MCF 10A (cell line): ENCODE data around the gene VASP. TPM values are rescaled to one million over a fixed set of nuclear protein-coding genes. Genes with fewer than 3 reads are reported as not detected.

ENCODE experiments used
- BruUV-seq: library from RNA; stranded (reverse); fragments of 400-500 nt; replicated peaks from 2 replicates; lab custom pipeline; 2021; lab: Mats Ljungman, UMichigan
- CTCF ChIA-PET: fragments of 300-600 bp; sonication (Branson Sonifier 250); formaldehyde crosslinking; extraction: SDS; loops from one replicate; lab custom pipeline; 2021; ENCODE audit warnings: antibody characterized with exemption, inconsistent platforms; lab: Yijun Ruan, JAX
- POLR2A ChIA-PET: fragments of 300-600, 350-650 bp; sonication (Branson Sonifier 250); formaldehyde crosslinking; extraction: SDS; loops from one replicate; lab custom pipeline; 2020; ENCODE audit warnings: antibody characterized with exemption, inconsistent platforms; lab: Yijun Ruan, JAX
- DNase-seq: peaks from one replicate; pipeline ENCODE4 v3.0.0-alpha.2; 2018; ENCODE audit not compliant: unreplicated experiment
- H3K27ac Mint-ChIP-seq: one replicate; pipeline ENCODE4 v1.8.0; 2022; ENCODE audit warnings: mild to moderate bottlenecking, low read depth, mixed read lengths; ENCODE audit not compliant: unreplicated experiment
- H3K27me3 Mint-ChIP-seq: one replicate; pipeline ENCODE4 v1.8.0; 2022; ENCODE audit warnings: mixed read lengths; ENCODE audit not compliant: insufficient read depth, unreplicated experiment
- H3K36me3 Mint-ChIP-seq: one replicate; pipeline ENCODE4 v1.8.0; 2022; ENCODE audit warnings: mild to moderate bottlenecking, moderate library complexity, mixed read lengths; ENCODE audit not compliant: insufficient read depth, unreplicated experiment
- H3K4me1 Mint-ChIP-seq: one replicate; pipeline ENCODE4 v1.8.0; 2022; ENCODE audit warnings: mixed read lengths; ENCODE audit not compliant: insufficient read depth, unreplicated experiment
- H3K4me3 Mint-ChIP-seq: one replicate; pipeline ENCODE4 v1.8.0; 2022; ENCODE audit warnings: mild to moderate bottlenecking, moderate library complexity, mixed read lengths; ENCODE audit not compliant: unreplicated experiment
- H3K9me3 Mint-ChIP-seq: one replicate; pipeline ENCODE4 v1.8.0; 2022; ENCODE audit warnings: mixed read lengths; ENCODE audit not compliant: unreplicated experiment
- intact Hi-C: fragments of 100-400 bp; cut with micrococcal nuclease; formaldehyde crosslinking; loops from 2 replicates; pipeline ENCODE4 v1.14.1; 2022
- total RNA-seq: library from RNA; stranded (reverse); gene quantifications from 2 replicates; pipeline ENCODE4 v1.2.3, GENCODE V29; 2022
- TF ChIP-seq, protein P1 (sequence below): fragments of 200-600 bp; IDR thresholded peaks from one replicate; pipeline ENCODE4 v1.8.0; 2022; ENCODE audit warnings: antibody characterized with exemption, mild to moderate bottlenecking; ENCODE audit not compliant: unreplicated experiment

VASP gene
- total RNA-seq, 1 experiment from 2014 or later, result 178 TPM

DNA sequence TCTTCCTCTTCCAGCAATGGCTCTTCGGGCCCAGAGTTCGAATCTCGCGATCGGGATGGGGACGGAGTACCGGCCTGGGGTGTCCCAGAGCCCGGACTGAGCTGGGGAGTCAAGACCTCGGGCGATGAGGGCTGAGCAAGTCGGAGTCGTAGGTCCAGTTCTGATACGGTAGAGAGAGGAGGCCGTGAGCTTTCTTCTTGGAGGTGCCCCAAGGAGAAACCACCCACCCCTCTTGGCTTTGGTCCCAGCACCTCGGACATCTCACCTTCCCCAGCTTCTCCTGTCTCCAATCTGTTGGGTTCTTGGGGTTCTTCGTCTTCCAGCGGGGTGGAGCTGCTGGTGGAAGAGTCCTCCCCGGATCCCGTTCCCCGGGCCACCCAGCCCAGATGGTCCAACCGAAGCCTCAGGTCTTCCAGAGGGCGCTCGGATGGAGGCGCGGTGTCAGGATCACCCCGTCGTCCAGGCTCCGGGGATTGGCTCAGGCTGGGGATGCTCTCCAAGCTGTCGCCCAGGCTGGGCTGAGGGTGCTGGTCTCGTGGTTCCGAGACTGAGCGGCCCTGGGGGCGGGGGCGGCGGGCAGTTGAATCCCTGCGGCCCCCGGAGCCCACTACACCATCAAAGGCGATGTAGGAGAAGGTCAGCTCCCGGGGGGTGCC, 12.9 kb upstream of the VASP start:
- no peak overlapping the region for H3K4me3 Mint-ChIP-seq

DNA sequence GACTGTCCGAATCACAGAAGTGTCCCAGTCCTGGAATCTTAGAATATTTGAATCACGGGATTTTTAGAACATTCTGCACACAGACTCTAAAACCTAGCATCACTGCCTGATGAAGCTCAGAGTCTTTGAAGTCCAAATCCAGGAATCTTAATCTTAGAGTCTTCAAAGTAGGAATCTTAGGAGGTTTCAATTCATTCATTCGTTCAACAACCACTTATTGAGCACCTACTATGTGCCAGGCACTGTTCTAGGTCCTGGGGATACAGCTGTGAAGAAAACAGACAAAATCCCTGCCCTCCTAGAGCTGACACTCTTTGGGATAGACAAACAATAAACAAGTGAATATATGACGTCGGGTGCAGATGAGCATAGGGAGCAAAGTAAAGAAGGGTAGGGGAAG, 12.1 kb upstream of the VASP start:
- peaks cover 13% of the 10 kb centered on the region for H3K4me1 Mint-ChIP-seq
- H3K27ac Mint-ChIP-seq, result peak overlapping the region; percentile 16
- intact Hi-C loops, result no loop called here
- no peaks in the 10 kb centered on the region for H3K36me3 Mint-ChIP-seq
- ChIA-PET CTCF (interaction anchor here (0.5 to 3.7 kb wide), 8 partner anchors 10 to 514 kb away, joined by 3 to 31 read pairs (median 5); no protein-coding TSS in a partner anchor), POLR2A (interaction anchor here (0.9 to 2.6 kb wide), 3 partner anchors 10 to 63 kb away, joined by 3 to 12 read pairs (median 3); no protein-coding TSS in a partner anchor)
- TF ChIP-seq, protein P1, sequence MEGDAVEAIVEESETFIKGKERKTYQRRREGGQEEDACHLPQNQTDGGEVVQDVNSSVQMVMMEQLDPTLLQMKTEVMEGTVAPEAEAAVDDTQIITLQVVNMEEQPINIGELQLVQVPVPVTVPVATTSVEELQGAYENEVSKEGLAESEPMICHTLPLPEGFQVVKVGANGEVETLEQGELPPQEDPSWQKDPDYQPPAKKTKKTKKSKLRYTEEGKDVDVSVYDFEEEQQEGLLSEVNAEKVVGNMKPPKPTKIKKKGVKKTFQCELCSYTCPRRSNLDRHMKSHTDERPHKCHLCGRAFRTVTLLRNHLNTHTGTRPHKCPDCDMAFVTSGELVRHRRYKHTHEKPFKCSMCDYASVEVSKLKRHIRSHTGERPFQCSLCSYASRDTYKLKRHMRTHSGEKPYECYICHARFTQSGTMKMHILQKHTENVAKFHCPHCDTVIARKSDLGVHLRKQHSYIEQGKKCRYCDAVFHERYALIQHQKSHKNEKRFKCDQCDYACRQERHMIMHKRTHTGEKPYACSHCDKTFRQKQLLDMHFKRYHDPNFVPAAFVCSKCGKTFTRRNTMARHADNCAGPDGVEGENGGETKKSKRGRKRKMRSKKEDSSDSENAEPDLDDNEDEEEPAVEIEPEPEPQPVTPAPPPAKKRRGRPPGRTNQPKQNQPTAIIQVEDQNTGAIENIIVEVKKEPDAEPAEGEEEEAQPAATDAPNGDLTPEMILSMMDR, result no peak
- peak overlapping the region; percentile 75 for H3K4me3 Mint-ChIP-seq
- no TSS peak for BruUV-seq
- H3K27me3 Mint-ChIP-seq, result no peaks in the 10 kb centered on the region
- no peaks in the 10 kb centered on the region for H3K9me3 Mint-ChIP-seq
- no peak for DNase-seq

More for the DNA sequence above, 12.9 kb upstream of the VASP start:
- Mint-ChIP-seq H3K27ac (no peak overlapping the region), H3K27me3 (no peaks in the 10 kb centered on the region), H3K4me1 (peaks cover 10% of the 10 kb centered on the region), H3K36me3 (no peaks in the 10 kb centered on the region), H3K9me3 (no peaks in the 10 kb centered on the region)
- intact Hi-C loops, result no loop called here
- CTCF ChIA-PET, result interaction anchor here (0.6 to 3.7 kb wide), 10 partner anchors 9 to 187 kb away, joined by 3 to 31 read pairs (median 4); no protein-coding TSS in a partner anchor
- no peak for DNase-seq
- TF ChIP-seq, protein P1, result no peak
- BruUV-seq, result no TSS peak
- POLR2A ChIA-PET, result interaction anchor here (0.8 to 2.6 kb wide), 3 partner anchors 9 to 64 kb away, joined by 3 to 12 read pairs (median 5); no protein-coding TSS in a partner anchor

- H3K36me3 Mint-ChIP-seq, result no peaks in the 10 kb centered on the region
- peak overlapping the region; percentile 75 for H3K4me3 Mint-ChIP-seq
- intact Hi-C loops, result no loop called here
- no TSS peak for BruUV-seq
- H3K4me1 Mint-ChIP-seq, result peaks cover 13% of the 10 kb centered on the region
- ChIA-PET CTCF (interaction anchor here (0.6 to 3.7 kb wide), 4 partner anchors 9 to 126 kb away, joined by 3 to 31 read pairs (median 8); no protein-coding TSS in a partner anchor), POLR2A (interaction anchor here (0.6 to 2.6 kb wide), 9 partner anchors 9 to 146 kb away, joined by 3 to 13 read pairs (median 5); partner anchors contain the start of gene FOSB)
- no peaks in the 10 kb centered on the region for H3K9me3 Mint-ChIP-seq
- TF ChIP-seq, protein P1, result no peak
- H3K27me3 Mint-ChIP-seq, result no peaks in the 10 kb centered on the region
- DNase-seq, result no peak
- H3K27ac Mint-ChIP-seq, result peak overlapping the region; percentile 24
These were observed 10.8 kb upstream of the VASP start for GRCh38 chr19:45496349-45496953.

DNA sequence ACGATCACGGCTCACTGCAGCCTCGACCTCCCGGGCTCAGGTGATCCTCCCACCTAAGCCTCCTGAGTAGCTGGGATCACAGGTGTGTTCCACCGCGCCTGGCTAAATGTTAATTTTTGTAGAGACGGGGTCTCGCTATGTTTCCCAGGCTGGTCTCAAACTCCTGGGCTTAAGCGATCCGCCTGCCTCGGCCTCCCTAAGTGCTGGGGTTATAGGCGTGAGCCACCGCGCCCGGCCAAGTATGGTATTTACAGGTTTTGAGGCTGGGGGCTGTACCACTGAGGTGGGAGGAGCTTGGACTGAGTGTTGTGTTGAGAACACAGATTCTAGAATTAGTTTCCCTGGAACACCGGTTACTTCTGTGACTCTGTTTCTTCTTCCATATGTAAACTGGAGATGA, 9.5 kb upstream of the VASP start:
- Mint-ChIP-seq H3K4me3 (no peak overlapping the region), H3K27ac (no peak overlapping the region), H3K4me1 (peaks cover 13% of the 10 kb centered on the region), H3K27me3 (no peaks in the 10 kb centered on the region), H3K36me3 (no peaks in the 10 kb centered on the region), H3K9me3 (no peaks in the 10 kb centered on the region)
- intact Hi-C loops, result no loop called here
- ChIA-PET POLR2A (interaction anchor here (0.6 to 0.8 kb wide), 2 partner anchors 79 to 125 kb away, joined by 3 to 4 read pairs; no protein-coding TSS in a partner anchor), CTCF (interaction anchor here (0.6 to 1.6 kb wide), 3 partner anchors 9 to 253 kb away, joined by 3 to 8 read pairs (median 3); no protein-coding TSS in a partner anchor)
- TF ChIP-seq, protein P1, result no peak
- no TSS peak for BruUV-seq
- DNase-seq, result no peak
